A673 (cell line): ENCODE data around the gene DEFB127. TPM values are rescaled to one million over a fixed set of nuclear protein-coding genes. Genes with fewer than 3 reads are reported as not detected.
"Not testable (repeated sequence)": the region's sequence is repeated elsewhere in the genome, so short reads cannot be mapped to it uniquely, and the experiment has no call there.

Experiments
- BruUV-seq: library from RNA; stranded (reverse); fragments of 400-500 nt; replicated peaks from 2 replicates; lab custom pipeline; 2021; lab: Mats Ljungman, UMichigan
- CTCF ChIA-PET: fragments of 300-600 bp; sonication (Branson Sonifier 250); formaldehyde crosslinking; loops from one replicate; lab custom pipeline; 2022; ENCODE audit warnings: antibody characterized with exemption; lab: Charles Lee
- POLR2A ChIA-PET: fragments of 300-600 bp; sonication (Branson Sonifier 250); formaldehyde crosslinking; loops from one replicate; lab custom pipeline; 2022; ENCODE audit warnings: antibody characterized with exemption; ENCODE audit not compliant: low non-redundant PET; lab: Charles Lee
- DNase-seq: peaks from one replicate; pipeline ENCODE4 v3.0.0-alpha.2; 2015; ENCODE audit warnings: low spot score
- H3K27ac ChIP-seq: fragments of 200-600 bp; sonication (generic); 2 replicates; pipeline ENCODE4 v1.5.1; 2016; ENCODE audit warnings: mixed run types, low read depth, mild to moderate bottlenecking, mixed read lengths, antibody characterized with exemption, low read length; ENCODE audit not compliant: poor library complexity, severe bottlenecking
- H3K27me3 ChIP-seq: fragments of 200-600 bp; sonication (generic); replicated peaks from 2 replicates; pipeline ENCODE4 v1.6.1; 2017; ENCODE audit warnings: mixed run types, low read depth, mild to moderate bottlenecking, mixed read lengths, antibody characterized with exemption, low read length; ENCODE audit not compliant: insufficient read depth, poor library complexity
- H3K36me3 ChIP-seq: fragments of 200-600 bp; sonication (generic); 2 replicates; pipeline ENCODE4 v1.6.1; 2016; ENCODE audit warnings: mixed run types, mild to moderate bottlenecking, mixed read lengths, antibody characterized with exemption, low read length; ENCODE audit not compliant: insufficient read depth, poor library complexity, severe bottlenecking
- H3K4me1 ChIP-seq: fragments of 200-600 bp; sonication (generic); 2 replicates; pipeline ENCODE4 v1.6.1; 2017; ENCODE audit warnings: mixed run types, mild to moderate bottlenecking, mixed read lengths, antibody characterized with exemption, low read length; ENCODE audit not compliant: insufficient read depth, poor library complexity, severe bottlenecking
- H3K4me3 ChIP-seq: fragments of 200-600 bp; sonication (generic); 2 replicates; pipeline ENCODE4 v1.5.1; 2016; ENCODE audit warnings: low read depth, mixed run types, mild to moderate bottlenecking, mixed read lengths, low read length; ENCODE audit not compliant: poor library complexity, severe bottlenecking
- H3K9me3 ChIP-seq: fragments of 200-600 bp; sonication (generic); 2 replicates; pipeline ENCODE4 v1.6.1; 2016; ENCODE audit warnings: mixed run types, low read depth, mild to moderate bottlenecking, mixed read lengths, antibody characterized with exemption, low read length; ENCODE audit not compliant: poor library complexity, severe bottlenecking
- EZH2 ChIP-seq: fragments of 200-600 bp; sonication (generic); IDR thresholded peaks from 2 replicates; pipeline ENCODE4 v1.6.1; 2017; ENCODE audit warnings: borderline replicate concordance, low read depth, mild to moderate bottlenecking, mixed read lengths, antibody characterized with exemption, low read length; ENCODE audit not compliant: poor library complexity, severe bottlenecking
- intact Hi-C: fragments of 100-400 bp; cut with micrococcal nuclease; formaldehyde crosslinking; loops from one replicate; pipeline ENCODE4 v1.10.0; 2022; ENCODE audit not compliant: unreplicated experiment
- total RNA-seq: library from RNA; stranded (reverse); gene quantifications from 2 replicates; pipeline ENCODE4 v1.2.3, GENCODE V29; 2021
- TF ChIP-seq, protein P1 (sequence below): fragments of 300-800, 200-600 bp; sonication (generic); conservative IDR thresholded peaks from 2 replicates; pipeline ENCODE4 v1.5.1; 2017; ENCODE audit warnings: low read depth, mild to moderate bottlenecking, antibody characterized with exemption, low read length, moderate library complexity, mixed read lengths

DEFB127 gene
- total RNA-seq, 1 experiment from 2014 or later: not detected

DNA sequence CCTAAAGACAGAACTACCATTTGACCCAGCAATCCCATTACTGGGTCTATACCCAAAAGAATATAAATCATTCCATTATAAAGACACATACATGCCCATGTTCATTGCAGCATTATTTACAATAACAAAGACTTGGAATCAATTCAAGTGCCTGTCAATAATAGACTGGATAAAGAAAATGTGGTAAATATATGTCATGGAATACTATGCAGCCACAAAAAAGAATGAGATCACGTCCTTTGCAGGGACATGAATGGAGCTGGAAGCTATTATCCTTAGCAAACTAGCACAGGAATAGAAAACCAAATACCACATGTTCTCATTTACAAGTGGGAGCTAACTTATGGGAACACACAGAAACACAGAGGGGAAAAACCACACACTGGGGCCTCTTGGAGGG, 41.0 kb downstream of the DEFB127 start:
- Histone ChIP-seq H3K4me1 (no peaks in the 10 kb centered on the region), H3K27ac (no peak overlapping the region), H3K9me3 (no peaks in the 10 kb centered on the region), H3K36me3 (no peaks in the 10 kb centered on the region), H3K4me3 (no peak overlapping the region), H3K27me3 (no peaks in the 10 kb centered on the region)
- DNase-seq: no peak
- intact Hi-C loops: no loop called here
- no peak for TF ChIP-seq EZH2
- TF ChIP-seq, protein P1, sequence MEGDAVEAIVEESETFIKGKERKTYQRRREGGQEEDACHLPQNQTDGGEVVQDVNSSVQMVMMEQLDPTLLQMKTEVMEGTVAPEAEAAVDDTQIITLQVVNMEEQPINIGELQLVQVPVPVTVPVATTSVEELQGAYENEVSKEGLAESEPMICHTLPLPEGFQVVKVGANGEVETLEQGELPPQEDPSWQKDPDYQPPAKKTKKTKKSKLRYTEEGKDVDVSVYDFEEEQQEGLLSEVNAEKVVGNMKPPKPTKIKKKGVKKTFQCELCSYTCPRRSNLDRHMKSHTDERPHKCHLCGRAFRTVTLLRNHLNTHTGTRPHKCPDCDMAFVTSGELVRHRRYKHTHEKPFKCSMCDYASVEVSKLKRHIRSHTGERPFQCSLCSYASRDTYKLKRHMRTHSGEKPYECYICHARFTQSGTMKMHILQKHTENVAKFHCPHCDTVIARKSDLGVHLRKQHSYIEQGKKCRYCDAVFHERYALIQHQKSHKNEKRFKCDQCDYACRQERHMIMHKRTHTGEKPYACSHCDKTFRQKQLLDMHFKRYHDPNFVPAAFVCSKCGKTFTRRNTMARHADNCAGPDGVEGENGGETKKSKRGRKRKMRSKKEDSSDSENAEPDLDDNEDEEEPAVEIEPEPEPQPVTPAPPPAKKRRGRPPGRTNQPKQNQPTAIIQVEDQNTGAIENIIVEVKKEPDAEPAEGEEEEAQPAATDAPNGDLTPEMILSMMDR: no peak
- CTCF ChIA-PET: no interaction called here
- no TSS peak for BruUV-seq
- POLR2A ChIA-PET: no interaction called here

DNA sequence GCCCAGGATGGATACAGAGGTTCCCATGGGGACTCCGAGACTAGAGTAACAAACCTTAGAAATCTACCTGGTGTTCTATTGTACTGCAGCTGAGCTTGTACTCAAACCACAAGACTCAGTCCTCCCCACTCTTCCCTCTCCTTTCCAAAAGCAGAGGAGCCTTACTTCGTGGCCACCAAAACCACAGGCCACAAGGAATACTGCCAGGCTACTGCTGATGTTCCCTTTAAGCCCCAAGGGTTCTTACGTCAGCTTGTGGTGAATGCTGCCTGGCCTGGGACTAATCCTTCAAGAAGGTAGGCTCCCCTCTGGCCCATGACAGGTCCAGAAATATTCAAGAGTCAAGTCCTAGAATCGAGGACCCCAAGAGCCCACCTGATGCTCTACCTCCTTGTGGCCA, 42.7 kb downstream of the DEFB127 start:
- H3K27me3 ChIP-seq: no peaks in the 10 kb centered on the region
- ChIA-PET CTCF (no interaction called here), POLR2A (no interaction called here)
- DNase-seq: no peak
- no peak overlapping the region for H3K27ac ChIP-seq
- no peak overlapping the region for H3K4me3 ChIP-seq
- no peak for TF ChIP-seq EZH2
- TF ChIP-seq, protein P1: no peak
- no peaks in the 10 kb centered on the region for H3K36me3 ChIP-seq
- no TSS peak for BruUV-seq
- intact Hi-C loops: no loop called here
- no peaks in the 10 kb centered on the region for H3K9me3 ChIP-seq
- no peaks in the 10 kb centered on the region for H3K4me1 ChIP-seq

DNA sequence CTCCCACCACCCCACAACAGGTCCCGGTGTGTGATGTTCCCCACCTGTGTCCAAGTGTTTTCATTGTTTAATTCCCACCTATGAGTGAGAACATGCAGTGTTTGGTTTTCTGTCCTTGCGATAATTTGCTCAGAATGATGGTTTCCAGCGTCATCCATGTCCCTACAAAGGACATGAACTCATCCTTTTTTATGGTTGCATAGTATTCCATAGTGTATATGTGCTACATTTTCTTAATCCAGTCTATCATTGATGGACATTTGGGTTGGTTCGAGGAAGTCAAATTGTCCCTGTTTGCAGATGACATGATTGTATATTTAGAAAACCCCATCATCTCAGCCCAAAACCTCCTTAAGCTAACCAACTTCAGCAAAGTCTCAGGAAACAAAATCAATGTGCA, 46.4 kb downstream of the DEFB127 start:
- H3K27ac ChIP-seq, DNase-seq, H3K4me1 ChIP-seq, intact Hi-C loops, BruUV-seq, H3K27me3 ChIP-seq, POLR2A ChIA-PET, H3K36me3 ChIP-seq, CTCF ChIA-PET, H3K9me3 ChIP-seq, H3K4me3 ChIP-seq: not testable (repeated sequence)

Other genes with a start within 250 kb of the DEFB127 start
- gene DEFB125, start 69.8 kb upstream of the DEFB127 start, total RNA-seq: not detected in 2 replicates
- not detected in 2 replicates for gene DEFB126, start 14.9 kb upstream of the DEFB127 start, total RNA-seq
- gene DEFB128, start 32.3 kb downstream of the DEFB127 start, total RNA-seq: not detected in 2 replicates
- gene DEFB129, start 69.8 kb downstream of the DEFB127 start, total RNA-seq: not detected in 2 replicates
- not detected in 2 replicates for gene DEFB132, start 100.3 kb downstream of the DEFB127 start, total RNA-seq
- gene C20orf96, start 133.3 kb downstream of the DEFB127 start, total RNA-seq: 21.7 and 26.3 TPM in 2 replicates
- 38.0 and 39.6 TPM in 2 replicates for gene ZCCHC3, start 140.1 kb downstream of the DEFB127 start, total RNA-seq
- gene SOX12, start 168.1 kb downstream of the DEFB127 start, total RNA-seq: 41.0 and 51.0 TPM in 2 replicates
- gene NRSN2, start 189.7 kb downstream of the DEFB127 start, total RNA-seq: 43.4 and 55.4 TPM in 2 replicates
- gene TRIB3, start 223.3 kb downstream of the DEFB127 start, total RNA-seq: 43.4 and 59.6 TPM in 2 replicates